Stimulated activated naive CD4-positive, alpha-beta T cell treated with Interleukin-2 at 50 U/mL for 16 hours (primary cell): Measurements from ENCODE around the gene ST7L.
"Not testable (repeated sequence)": the region's sequence is repeated elsewhere in the genome, so short reads cannot be mapped to it uniquely, and the experiment has no call there.

Experiments used
- DNase-seq: peaks from one replicate; lab custom pipeline; 2025; lab: John Stamatoyannopoulos, UW

The ST7L gene

DNA sequence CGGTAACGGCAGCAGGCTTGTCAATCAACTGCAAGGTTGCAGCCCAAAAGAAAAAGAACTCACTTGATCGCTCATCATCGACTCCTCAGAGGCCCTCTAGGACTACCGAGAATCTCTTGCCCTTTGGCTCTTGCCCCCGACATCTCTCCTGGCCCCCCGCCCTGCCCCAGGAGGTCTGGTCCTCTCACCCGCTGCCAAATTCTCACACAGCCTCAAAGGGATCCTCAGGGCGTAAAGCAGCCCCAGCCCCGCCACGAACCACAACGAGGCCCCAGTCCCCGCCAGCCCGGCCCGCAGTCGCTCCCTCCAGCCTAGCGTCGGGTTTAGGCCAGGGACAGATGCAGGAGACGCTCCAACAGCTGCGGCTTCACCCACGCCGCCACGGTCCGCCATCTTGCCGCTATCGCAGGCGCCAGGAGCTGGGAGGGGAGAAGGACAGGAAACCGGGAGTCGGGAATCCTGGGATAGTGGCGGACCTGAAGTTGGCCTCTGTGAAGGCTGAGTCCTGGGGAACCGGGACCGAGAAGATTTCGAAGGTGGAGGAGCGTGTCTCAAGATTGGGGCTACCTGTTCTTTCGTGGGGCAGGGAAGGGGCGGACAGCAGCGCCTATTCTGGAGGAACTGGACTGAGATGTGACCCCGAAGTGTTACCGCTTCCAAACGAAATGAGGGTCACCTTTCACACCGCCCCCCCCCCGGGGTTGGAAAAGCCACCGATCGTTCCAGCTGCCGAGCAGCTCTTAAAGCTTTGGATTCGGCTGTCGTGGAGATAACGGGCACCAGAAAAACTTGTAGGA, at the start of gene ST7L:
Gene ST7L, minus strand, starts transcription at position 421 of the 797 bp plus-strand sequence. Its CDS starts 28 bp downstream, at position 393.
- DNase-seq = peak; percentile 56

GRCh38 chr1:112666946-112667345, 48.0 kb upstream of the ST7L start:
- DNase-seq = no peak

DNA sequence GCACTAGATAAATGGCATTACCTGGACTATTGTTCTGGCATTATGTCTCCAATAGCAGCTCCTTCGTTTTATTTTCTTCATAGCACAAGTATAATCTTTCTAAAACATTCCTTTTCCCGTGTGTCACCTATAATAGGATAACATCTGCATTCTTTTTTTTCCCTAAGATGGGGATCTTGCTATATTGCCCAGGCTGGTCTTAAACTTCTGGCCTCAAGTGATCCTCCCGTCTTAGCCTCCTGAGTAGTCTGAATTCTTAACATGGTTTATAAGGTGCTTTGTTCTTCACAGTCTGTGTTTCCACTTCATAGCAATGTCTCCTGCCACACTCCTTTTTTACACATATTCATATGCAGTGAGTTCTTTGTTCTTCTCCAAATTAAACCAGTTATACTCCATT, 46.9 kb upstream of the ST7L start:
- no peak for DNase-seq

GRCh38 chr1:112651205-112651604, 32.3 kb upstream of the ST7L start:
- DNase-seq = no peak

- no peak for DNase-seq
Observed at GRCh38 chr1:112646225-112646624, 27.3 kb upstream of the ST7L start.

DNA sequence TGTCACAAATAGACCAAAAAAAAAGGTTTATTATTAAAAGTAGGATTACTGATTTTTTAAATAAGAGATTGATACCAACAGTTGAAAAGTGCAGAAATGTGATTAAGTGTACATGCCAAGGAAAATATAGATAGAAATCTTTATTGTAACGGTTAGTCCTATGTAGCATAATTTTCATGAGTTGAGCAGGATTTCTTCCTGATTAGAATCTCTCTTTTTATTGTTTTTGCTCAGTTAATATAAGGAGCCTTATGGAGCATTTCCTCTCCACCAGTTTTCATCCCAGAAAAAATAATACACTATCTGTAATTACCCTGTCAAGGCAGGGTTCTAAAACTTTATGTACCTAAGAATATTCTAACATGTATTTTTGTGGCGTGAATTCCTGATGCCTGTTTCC, 24.1 kb upstream of the ST7L start:
- no peak for DNase-seq

DNA sequence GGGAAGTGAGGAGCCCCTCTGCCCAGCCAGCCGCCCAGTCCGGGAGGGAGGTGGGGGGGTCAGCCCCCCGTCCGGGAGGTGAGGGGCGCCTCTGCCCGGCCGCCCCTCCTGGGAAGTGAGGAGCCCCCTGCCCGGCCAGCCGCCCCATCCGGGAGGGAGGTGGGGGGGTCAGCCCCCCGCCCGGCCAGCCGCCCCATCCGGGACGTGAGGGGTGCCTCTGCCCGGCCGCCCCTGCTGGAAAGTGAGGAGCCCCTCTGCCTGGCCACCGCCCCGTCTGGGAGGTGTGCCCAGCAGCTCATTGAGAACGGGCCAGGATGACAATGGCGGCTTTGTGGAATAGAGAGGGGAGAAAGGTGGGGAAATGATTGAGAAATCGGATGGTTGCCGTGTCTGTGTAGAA, 21.5 kb upstream of the ST7L start:
- not testable (repeated sequence) for DNase-seq

DNA sequence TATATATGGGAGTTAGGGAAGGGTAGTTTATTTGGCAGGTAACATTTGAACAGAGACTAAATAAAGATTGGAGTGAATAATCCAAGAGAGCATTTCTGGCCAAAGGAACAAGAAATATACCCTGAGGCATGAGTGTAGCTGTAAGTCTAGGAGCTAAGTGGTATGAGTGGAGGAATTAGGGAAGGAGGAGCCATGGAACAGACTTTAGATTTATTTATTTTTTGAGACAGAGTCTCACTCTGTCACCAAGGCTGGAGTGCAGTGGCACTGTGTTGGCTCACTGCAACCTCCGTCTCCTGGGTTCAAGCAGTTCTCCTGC, 19.1 kb upstream of the ST7L start:
- no peak for DNase-seq

DNA sequence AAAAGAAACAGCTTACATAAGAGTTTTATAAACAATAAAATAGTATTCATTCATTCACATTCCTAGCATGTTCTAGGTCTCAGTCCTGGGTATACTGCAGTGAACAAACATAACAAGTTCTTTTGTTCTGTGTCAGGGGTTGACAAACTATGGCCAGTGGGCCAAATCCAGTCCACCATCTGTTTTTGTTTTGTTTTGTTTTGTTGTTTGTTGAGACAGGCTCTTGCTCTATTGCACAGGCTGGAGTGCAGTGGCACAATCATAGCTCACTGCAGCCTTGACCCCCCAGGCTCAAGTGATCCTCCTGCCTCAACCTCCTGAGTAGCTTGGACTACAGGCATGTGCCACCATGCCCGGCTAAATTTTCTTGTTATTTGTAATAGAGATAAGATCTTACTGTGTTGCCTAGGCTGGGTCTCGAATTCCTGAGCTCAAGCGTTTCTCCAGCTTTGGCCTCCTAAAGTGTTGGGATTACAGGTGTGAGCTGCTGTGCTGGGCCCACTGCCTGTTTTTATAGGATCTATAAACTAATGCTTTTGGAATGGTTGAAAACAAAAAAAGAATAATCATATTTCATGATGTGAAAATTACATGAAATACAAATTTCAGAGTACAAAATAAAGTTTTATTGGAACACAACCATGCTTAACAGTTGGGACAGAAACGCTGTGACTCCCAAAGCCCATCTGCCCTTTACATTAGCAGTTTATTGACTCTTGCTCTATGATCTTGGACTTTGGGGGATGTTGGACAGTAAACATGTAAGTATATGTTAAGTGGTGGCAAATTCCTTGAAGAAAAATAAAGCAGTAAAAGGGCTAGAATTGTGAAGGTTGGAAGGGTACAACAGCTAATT, 18.5 kb upstream of the ST7L start:
- no peak for DNase-seq

DNA sequence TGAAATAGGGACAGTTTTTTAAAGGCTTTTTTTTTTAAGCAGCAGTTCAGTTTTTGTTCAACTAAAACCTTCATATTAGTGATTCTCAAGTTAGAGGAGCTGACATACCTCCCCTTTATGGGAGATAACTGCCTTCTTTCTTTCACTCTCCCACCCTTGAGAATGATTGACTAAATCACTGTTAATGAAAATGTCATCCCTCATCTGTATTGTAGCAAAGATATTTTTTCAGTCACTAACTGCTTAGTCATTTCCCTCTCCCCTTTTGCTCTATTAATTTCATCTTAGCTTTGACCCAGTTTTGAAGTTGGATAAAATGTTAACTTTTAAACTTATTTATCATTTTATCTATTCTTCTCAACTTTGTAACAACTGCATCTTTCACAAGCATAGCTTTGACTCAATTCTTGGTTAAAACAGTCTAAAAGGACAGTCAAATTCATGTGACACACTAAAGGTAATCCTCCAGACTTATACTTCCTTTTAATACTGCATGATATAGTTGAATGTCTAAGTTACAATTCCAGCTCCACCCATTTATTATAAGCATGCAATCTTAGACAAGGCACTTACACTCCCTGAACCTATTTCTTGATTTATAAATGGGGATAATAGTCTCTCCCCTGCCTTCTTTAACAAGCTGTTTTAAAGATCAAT, 17.8 kb upstream of the ST7L start:
- DNase-seq = no peak

DNA sequence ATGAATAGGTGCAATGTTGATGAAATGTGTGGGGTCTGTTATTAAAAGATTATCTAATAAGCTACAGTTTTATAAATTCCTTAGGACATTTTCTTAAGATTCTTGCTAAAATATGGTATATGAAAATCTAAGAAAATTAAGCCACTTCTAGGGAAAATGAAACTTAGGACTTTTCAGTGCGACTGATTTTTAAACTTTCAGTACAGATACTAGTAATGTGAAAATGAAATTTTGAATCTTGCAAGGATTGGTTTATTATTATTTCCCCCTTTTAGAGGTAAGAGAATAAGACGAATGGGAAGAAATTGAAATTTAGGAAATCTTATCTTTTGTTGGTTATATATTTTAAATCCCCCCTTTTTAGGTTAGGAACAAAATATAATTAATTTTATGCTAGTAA, 17.1 kb upstream of the ST7L start:
- DNase-seq = no peak

DNA sequence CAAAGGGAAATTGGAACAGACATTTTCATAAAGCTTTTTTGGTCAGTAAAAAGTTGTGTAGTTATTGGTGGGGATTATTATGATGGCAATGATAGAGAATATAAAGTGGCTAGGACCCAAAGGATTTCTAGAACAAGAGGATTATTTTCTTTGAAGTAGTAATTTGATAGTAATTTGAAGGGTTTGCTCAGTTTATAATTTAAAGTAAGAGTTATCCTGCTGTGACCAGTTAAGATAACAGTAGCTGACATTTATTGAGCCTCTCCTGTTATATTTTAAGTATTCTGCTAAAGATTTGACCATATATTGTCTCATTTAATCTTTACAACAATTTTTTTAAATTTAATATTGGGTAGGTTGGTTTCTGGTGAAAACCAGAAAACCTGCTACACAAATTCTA, 15.4 kb upstream of the ST7L start:
- no peak for DNase-seq

GRCh38 chr1:112633628-112634027, 14.7 kb upstream of the ST7L start:
- no peak for DNase-seq

- DNase-seq = no peak
Observed at GRCh38 chr1:112629256-112629655, 10.3 kb upstream of the ST7L start.

GRCh38 chr1:112628516-112628915, 9.6 kb upstream of the ST7L start:
- no peak for DNase-seq

GRCh38 chr1:112626887-112627286, 7.9 kb upstream of the ST7L start:
- DNase-seq = no peak

DNA sequence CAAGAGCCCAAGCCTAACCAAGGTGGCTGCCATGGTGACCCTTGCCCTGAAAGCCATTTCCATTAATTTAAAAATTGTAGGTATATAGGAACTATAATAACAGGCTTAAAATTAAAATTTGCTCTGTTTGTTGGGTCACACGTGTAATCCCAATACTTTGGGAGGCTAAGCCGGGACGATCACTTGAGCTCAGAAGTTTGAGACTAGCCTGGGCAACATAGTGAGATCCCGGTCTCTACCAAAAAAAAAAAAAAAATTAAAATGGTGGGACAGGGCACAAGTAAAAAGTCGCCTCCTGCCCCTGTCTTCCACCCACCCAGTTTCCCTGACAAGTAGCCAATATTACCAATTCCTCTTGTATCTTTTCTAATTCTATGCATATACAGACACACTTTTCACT, 7.3 kb upstream of the ST7L start:
- DNase-seq = no peak

GRCh38 chr1:112625696-112626095, 6.8 kb upstream of the ST7L start:
- DNase-seq = no peak

- DNase-seq = not testable (repeated sequence)
Observed at GRCh38 chr1:112624493-112624892, 5.6 kb upstream of the ST7L start.

- no peak for DNase-seq
Observed at GRCh38 chr1:112620377-112620695, 1.4 kb upstream of the ST7L start.

DNA sequence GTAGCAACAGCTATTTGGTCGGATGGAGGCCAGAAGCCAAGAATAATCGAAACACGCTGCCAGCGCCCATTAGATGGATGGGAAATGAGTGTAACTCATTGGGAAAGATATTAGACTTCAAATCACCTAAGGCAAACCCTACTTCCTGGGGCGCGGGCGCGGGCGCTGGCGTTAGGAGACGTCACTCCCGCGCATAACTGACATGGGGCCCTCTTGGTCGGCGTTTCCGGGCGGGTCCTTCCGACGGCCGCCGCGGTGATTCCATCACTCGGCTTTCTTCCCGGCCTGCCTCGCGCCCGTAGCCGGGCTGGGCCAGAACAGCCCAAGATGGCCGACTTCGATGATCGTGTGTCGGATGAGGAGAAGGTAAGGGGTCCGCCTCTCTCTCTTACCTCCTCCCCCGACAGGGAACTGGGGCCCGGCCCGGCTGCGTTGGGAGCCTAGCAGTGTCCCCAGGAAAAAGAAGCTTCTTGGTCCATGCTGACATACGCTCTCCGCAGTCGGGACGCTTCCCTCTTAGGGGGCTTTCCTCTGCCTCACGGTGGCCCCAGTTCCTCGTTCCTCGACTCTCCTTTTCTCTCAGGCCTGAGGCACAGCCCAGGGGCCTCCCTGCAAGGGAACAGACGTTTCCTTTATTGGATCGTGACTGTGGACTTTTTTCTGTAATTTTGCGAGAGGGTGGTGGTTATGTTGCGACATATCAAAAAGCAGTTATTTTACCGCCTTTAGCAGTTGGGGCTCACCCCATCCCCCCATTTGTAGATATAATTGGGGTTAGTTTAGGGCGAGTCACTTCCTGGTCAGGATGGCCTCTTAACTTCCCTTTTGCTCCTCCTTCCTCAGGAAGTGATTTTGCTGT, 806 bp upstream of the ST7L start, which contains the start of gene CAPZA1:
Gene CAPZA1, plus strand, starts transcription at position 315 of the 859 bp plus-strand sequence. Its CDS starts 13 bp downstream, at position 328.
- peak; percentile 90 for DNase-seq
